Activated CD4-positive, alpha-beta T cell treated with anti-CD3 and anti-CD28 coated beads, Interleukin-2, amount 50 U/mL, for 24 hours (primary cell): ENCODE data around the gene SLC25A42.
"Not testable (repeated sequence)": the region's sequence is repeated elsewhere in the genome, so short reads cannot be mapped to it uniquely, and the experiment has no call there.

ENCODE experiments used
- DNase-seq, 2 donors: peaks; one replicate each; pipeline ENCODE4 v3.0.0-alpha.2; 2020; ENCODE audit warnings: low read depth in 1 of 2, low spot score in 1 of 2

Gene SLC25A42

DNA sequence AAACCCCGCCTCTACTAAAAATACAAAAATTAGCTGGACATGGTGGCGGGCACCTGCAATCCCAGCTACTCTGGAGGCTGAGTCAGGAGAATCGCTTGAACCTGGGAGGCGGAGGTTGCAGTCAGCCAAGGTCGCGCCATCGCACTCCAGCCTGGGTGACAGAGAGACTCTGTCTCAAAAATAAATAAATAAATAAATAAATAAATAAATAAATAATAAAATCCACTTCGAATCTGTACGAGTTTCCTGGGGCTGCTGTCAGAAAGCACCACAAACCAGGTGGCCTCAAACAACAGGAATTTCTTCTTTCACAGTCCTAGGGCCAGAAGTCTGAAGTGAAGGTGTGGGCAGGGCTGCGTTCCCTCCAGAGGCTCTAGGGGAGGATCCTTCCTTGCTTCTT, 38.8 kb downstream of the SLC25A42 start:
- not testable (repeated sequence) for DNase-seq

DNA sequence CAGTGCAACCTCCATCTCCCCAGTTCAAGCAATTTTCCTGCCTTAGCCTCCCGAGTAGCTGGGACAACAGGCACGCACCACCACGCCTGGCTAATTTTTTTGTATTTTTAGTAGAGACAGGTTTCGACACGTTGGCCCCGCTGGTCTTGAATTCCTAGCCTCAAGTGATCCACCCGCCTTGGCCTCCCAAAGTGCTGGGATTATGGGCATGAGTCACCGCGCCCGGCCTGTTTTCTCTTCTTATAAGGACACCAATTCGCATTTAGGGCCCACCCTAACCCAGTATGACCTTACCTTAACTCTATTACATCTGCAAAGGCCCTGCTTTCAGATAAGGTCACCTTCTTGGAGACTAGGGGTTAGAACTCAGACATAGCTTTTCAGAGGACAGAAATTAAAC, 39.4 kb downstream of the SLC25A42 start:
- DNase-seq, result no peak

DNA sequence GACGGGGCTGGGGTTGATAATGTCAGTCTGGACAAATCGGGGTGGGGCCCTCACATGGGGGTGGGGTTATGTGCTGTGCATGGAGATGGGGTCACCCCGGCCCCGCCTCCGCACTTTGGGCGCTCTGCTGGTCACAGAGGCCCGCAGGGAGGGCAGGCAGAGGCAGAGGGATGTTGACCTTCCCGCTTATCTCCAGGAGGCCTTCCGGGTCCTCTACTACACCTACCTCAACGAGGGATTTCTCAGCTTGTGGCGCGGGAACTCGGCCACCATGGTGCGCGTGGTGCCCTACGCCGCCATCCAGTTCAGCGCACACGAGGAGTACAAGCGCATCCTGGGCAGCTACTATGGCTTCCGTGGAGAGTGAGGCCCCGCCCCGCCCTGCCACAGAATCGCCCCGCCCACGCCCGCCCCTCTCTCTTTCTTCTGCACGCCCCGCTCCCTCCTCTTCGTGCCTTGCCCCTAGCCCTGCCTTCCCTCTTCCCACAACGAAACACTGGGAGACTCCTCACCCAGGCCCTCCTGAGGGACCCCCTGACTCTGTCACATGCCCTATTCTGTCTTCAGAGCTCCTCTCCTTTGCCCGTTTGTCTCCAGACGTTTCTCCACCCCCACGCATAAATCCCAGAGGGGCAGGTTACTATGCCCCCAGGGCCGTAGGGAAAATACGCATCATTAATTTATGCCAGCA, 41.7 kb downstream of the SLC25A42 start:
- DNase-seq, result no peak

DNA sequence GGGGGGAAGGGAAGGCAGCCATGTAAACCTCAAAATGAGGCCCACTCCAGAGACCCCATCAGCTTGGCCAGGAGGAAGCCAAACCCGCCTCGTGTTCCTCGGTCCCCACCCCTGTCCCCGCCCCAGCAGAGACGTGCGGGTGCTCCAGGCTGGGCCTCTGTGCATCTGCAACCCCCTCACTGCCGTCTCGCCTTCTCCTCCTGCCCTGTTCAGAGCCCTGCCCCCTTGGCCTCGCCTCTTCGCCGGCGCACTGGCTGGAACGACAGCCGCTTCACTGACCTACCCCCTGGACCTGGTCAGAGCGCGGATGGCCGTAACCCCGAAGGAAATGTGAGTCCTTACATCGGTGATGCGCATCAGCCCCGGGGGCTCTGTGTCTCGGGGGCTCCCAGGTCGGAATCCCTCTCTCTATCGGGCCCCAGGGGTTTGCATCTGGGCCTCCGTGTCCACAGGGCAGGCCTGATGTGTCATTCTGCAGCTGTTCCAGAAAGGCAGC, 42.3 kb downstream of the SLC25A42 start:
- no peak for DNase-seq

DNA sequence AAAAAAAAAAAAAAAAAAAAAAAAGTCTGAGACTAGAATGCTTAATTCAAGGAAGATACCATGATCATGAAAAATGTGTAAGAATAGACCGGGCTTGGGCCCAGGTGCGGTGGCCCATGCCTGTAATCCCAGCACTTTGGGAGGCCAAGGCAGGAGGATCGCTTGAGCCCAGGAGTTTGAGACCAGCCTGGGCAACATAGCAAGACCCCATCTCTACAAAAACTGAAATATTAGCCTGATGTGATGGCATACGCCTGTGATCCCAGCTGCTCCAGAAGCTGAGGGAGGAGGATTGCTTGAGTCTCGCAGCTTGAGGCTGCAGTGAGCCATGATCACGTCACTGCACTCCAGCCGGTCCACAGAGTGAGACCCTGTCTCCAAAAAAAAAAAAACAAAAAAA, 43.1 kb downstream of the SLC25A42 start:
- not testable (repeated sequence) for DNase-seq

DNA sequence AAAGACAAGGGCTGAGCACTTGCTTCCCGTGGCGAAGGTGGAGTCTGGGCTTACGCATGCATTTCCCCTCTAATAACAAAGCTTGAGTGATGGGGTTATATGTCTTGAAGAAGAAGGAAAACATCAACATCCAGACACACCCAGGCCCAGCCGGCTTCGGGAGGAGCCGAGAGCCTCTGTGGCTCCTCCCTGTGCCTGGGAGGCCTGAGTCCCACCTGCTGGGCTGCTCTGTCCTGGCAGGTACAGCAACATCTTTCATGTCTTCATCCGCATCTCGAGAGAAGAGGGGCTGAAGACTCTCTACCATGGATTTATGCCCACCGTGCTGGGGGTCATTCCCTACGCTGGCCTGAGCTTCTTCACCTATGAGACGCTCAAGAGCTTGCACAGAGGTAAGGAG, 43.9 kb downstream of the SLC25A42 start:
- no peak for DNase-seq

DNA sequence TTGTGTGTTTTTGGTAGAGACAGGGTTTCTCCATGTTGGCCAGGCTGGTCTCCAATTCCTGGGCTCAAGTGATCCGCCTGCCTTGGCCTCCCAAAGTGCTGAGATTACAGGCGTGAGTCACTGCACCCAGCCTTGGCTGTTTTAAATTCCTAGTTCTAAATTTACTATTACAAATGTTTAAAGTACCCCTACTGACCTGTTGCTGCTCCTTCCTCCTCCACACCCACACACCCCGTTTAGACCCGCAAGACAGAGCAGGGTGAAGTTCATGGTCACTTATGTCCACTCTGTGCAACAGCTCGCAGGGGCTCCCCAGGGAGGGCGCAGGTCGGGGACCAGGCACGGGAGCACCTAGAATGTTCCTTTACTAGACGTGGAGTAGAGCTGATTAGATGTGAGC, 45.8 kb downstream of the SLC25A42 start:
- DNase-seq, result no peak

DNA sequence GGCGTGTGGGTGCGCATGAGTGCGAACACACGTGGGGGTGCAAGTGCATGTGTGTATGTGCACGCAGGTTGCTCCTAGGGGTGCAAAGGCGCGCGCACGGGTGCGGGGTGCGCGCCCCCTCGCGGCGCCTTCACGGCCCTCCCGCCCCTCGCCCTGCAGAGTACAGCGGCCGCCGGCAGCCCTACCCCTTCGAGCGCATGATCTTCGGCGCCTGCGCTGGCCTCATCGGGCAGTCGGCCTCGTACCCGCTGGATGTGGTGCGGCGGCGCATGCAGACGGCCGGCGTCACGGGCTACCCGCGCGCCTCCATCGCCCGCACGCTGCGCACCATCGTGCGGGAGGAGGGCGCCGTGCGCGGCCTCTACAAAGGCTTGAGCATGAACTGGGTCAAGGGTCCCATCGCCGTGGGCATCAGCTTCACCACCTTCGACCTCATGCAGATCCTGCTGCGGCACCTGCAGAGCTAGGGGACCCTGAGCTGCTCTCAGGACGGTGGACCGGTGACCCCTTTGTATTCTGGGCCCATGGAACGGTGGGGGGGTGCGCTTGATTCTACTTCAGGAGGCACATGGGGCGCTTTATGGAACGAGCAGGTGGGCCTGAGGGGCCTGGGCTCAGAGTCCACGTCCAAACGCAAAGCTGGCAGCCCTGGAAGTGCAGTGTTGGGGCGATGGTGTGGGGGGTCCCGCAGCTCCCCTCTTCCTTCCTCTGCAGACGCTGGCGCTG, 46.8 kb downstream of the SLC25A42 start:
- no peak for DNase-seq

DNA sequence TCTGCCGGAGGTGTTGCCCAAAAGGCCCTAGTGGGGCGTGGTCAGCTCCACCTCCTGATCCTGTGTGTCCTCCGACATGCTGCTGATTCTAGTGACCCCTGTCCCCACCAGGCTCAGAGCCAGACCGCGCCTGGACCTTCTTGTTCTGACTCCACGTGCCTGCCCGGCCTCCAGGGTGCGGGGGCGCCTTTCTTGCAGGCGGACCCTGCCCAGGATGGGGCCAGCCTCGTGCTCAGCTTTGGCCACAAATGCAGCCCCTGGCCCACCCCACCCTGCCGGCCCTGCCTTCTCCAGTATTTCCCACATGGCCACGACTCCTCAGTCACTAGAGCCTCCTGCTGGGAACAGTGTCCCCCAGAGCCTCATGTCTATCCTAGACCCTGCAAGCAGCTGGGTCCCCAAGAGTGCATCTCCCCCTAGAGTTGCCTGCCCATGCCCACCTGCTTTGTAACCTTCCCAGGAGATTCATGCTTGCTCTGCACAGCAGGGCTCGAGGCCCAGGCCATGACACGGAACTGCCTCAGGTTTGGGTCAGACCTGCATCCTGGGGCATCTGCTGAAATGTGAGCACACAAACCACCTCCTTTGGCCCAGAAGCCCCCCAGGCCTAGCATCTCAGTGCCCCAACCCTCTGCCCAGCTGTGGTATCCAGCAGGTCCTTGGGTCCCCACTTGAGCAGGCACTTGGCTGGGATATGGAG, 47.5 kb downstream of the SLC25A42 start:
- DNase-seq, result no peak

DNA sequence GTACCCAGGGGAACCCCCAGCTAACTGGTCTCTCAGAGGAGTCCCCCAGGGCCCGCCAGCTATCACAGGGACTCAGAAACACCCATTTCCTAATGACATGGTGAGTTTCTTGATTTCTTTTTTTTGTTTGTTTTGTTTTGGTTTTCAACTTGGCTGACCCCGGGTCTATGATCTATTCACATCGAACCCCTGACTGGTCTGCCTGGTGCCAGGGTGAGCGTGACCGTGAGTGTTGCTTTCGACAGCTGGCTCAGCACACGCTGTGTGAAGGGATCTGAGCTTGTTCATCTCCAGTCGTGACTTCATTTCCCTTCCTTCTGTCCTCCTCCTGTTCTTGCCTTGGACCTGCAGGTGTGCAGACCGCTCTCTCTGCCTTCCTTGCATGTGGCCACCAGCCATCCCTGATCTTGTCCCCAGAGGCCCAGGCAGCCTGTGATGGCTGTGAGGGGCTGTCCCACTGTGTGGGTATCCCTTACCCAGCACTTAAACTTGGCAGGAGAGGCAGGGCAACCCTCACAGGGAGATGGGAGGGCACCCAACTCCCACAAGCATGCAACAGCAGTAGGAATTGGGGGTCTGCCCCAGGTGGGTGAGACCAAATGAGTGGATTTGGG, 48.3 kb downstream of the SLC25A42 start:
- DNase-seq, result no peak

DNA sequence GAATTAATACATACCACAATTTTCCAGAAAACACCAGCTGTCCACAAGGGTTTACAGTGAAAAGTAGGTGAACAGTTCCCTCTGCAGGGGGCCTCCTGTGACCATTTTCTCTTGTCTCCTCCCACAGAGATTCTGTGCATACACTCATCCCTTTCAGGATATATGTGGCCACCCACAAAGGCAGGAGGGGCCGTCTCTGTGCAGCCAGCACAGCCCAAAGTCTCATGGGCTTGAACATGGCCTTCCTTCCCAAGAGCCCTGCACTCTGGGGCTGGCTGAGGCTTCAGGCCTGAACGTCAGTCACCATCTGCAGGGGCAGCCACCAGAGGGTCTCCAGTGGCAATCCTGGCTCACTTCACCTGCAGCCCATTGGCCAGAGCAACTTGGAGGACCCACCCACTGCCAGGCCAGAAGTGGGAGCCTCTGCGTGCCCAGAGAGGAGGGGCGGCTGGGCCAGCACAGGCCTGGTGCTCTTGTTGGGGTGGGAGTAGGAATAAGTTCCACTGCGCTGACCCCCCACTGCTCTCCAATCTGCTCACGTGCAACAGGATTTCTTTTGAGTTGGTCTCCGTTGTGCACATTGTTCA, 49.3 kb downstream of the SLC25A42 start:
- no peak for DNase-seq

DNA sequence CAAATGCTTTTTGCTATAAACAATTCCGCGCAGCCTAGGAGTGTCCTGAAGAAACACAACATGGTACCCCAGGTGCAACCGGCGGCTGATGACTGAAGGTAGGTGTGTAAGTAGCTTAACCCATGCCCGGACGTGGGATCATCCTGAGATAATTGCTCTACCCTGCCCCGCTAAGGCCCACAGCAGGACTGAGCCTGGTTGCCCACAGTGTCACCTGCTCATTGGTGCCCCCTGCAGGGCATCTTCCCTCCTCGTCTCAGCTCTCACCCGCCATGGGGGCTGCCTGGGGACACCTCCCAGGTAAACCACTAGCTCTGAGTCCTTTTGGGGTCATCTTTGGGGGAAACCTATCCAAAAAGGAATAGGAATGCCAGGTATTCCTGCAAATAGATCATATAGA, 52.2 kb downstream of the SLC25A42 start:
- peak in 1 of 2 donors; percentile 23 for DNase-seq

DNA sequence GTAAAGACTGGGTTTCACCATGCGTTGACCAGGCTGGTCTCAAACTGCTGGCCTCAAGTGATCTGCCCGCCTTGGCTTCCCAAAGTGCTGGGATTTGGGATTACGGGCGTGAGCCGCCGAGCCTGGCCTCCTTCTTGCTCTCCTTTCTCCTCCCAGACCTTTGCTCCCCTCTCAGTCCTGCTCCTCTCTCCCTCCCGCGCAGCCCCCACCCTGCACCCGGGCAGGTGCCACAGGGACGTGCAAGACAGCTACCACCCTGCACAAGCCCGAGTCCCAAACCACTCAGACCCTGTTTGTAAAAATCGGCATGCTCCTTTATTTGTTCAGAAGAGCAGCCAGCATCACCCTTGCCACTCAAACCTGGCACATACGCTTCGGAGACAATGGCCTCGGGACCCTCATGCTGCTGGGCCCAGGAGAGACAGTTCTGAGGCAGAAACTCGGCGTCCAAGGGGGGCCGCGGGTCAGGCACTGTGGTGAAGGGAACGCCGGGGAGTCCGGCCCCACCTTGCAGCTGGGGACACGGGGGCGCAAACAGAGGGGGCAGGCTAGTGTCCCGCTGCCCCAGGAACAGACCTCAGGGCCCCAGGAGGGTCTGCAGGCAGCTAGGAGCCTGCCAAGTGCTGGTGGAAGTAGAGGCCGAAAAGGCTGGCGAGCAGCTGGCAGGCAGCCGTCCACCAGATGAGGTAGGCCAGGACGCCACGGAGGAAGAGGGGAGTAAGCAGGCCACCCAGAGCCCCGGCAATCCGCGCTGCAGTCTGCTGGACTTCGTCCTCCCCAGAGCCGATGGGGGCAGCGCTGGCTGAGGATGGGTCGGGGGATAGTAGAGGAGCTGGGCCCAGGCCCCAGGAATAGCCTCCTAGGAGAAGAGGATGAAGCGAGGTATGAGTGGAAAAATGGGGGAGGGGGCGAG, 55.8 kb downstream of the SLC25A42 start:
- no peak for DNase-seq

DNA sequence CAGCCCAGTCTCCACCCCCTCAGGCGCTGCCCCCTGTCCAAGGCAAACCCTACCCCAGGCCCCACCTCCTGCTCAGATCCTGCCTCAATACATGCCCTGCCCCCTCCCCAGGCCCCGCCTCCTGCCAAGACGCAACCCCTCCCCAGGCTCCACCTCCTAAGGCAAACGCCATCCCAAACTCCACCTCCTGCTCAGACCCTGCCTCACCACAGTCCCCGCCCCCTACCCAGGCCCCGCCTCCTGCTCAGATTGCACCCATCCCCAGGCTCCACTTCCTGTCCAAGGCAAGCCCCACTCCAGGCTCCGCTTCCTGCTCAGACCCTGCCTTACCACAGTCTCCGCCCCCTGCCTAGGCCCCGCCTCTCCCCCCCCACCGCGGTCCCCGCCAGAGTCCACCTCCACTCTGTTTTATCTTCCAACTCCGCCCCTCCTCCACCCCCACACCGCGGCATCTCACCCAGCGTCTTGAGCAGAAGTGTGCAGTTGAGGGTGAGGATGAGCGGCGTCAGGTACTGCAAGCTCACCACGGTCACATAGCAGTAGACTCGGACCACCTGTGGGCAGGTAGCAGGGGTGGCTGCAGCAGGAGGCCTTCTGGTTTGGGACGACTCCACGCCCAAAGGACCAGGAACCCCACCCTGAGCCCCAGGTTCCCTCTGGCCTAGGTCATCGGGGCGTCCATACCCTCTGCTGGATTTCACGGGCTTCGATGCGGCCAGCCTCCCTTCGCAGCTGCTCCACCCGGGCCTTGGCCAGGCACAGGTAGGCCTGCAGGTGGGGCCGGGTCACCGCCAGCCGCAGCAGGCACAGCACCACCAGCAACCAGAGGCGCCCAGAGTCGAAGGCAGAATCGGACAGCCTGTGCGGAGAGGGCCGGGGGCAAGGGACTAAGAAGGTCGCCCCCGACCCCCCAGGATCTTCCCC, 56.8 kb downstream of the SLC25A42 start:
- no peak for DNase-seq

DNA sequence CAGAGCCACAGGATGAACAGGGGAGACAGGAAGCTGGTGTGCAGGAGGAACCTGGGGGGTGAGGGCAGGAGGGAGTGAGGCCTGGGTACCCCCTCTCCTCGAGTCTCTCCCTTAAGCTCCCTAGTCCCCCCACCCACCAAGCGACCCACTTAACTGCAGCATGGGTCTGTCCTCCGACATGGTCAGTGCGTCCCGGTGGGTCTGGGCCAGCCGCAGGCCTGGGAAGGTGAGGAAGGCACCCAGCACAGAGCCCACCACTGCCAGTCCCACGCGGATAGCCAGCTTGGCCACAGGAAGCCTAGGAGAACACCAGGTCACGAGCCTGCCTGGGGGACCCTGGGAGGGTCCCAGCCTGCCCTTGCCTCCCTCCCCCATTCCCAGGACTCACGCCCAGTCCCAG, 57.6 kb downstream of the SLC25A42 start:
- no peak for DNase-seq

DNA sequence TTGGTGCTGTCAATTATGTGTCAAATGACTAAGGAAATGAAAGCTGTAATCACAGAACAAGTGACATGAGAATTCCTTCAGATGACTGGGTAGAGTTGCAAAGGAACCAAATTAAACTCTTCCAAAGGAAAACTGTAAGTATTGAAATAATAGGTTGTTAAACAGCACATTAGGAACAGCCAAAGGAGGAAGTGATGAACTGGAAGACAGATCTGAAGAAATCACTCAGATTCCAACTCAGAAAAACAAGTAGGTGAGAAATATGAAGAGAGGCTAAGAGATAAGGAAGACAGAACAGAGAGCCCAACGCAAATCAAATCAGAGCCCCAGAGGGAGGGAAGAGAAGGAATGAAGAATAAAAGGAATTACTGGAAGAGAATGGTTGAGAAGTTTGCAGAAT, 59.1 kb downstream of the SLC25A42 start:
- DNase-seq, result no peak

DNA sequence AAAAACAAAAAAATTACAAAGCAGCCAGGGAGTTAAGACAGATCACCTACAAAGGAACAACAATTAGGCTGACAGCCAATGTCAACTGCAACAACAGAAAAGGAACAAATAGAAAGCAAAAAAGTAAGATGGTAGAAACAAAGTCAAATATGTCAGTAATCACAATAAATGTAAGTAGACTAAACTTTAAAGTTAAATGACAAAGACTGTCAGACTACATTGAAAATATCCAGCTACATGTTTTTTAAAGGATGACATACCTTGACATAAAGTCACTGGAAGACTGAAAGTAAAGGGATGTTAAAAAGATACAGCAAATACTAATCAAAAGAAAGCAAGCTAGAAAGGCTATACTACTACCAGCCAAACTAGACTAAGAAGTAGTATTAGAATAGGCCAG, 59.6 kb downstream of the SLC25A42 start:
- DNase-seq, result no peak

DNA sequence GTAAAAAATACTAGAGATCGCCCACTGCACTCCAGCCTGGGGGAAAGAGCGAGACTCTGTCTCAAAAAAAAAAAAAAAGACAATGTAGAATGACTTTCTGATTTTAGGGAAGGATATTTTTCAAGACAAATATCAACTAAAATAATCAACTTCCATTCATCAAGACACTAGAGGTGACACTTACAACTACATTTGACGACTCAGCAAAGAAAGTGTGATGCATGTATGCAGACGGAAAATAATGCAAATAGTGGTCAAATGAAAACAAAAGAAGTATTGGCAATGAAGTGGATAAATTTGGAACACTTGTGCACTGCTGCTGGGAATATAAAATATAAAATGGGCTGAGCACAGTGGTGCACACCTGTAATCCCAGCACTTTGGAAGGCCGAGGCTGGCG, 62.3 kb downstream of the SLC25A42 start:
- DNase-seq, result no peak

DNA sequence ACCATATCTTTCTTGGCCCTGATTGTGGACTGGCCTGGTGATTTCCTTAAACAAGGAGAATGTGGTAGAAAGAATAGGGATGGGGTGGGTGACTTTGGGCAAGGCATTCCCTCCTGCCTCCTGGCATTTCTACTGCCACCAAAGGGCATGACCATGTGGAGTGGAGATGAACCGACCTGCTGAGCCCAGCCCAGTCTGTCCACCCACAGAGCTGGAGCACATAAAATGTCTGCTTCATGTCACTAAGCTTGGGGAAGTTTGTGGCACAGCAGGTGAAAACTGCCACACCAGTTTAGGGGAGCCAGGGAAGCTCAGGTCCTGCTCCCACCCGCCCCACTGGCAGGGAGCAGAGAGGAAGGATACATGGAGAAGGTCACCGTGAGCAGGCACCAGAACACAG, 68.2 kb downstream of the SLC25A42 start:
- no peak for DNase-seq
